MCF 10A (cell line): ENCODE measurements around the gene SF3B5. TPM values are rescaled to one million over a fixed set of nuclear protein-coding genes. Genes with fewer than 3 reads are reported as not detected.
"Not testable (repeated sequence)": the region's sequence is repeated elsewhere in the genome, so short reads cannot be mapped to it uniquely, and the experiment has no call there.

Experiments
- BruUV-seq: library from RNA; stranded (reverse); fragments of 400-500 nt; replicated peaks from 2 replicates; lab custom pipeline; 2021; lab: Mats Ljungman, UMichigan
- CTCF ChIA-PET: fragments of 300-600 bp; sonication (Branson Sonifier 250); formaldehyde crosslinking; extraction: SDS; loops from one replicate; lab custom pipeline; 2021; ENCODE audit warnings: antibody characterized with exemption, inconsistent platforms; lab: Yijun Ruan, JAX
- POLR2A ChIA-PET: fragments of 300-600, 350-650 bp; sonication (Branson Sonifier 250); formaldehyde crosslinking; extraction: SDS; loops from one replicate; lab custom pipeline; 2020; ENCODE audit warnings: antibody characterized with exemption, inconsistent platforms; lab: Yijun Ruan, JAX
- DNase-seq: peaks from one replicate; pipeline ENCODE4 v3.0.0-alpha.2; 2018; ENCODE audit not compliant: unreplicated experiment
- H3K27ac Mint-ChIP-seq: one replicate; pipeline ENCODE4 v1.8.0; 2022; ENCODE audit warnings: mild to moderate bottlenecking, low read depth, mixed read lengths; ENCODE audit not compliant: unreplicated experiment
- H3K27me3 Mint-ChIP-seq: one replicate; pipeline ENCODE4 v1.8.0; 2022; ENCODE audit warnings: mixed read lengths; ENCODE audit not compliant: insufficient read depth, unreplicated experiment
- H3K36me3 Mint-ChIP-seq: one replicate; pipeline ENCODE4 v1.8.0; 2022; ENCODE audit warnings: mild to moderate bottlenecking, moderate library complexity, mixed read lengths; ENCODE audit not compliant: insufficient read depth, unreplicated experiment
- H3K4me1 Mint-ChIP-seq: one replicate; pipeline ENCODE4 v1.8.0; 2022; ENCODE audit warnings: mixed read lengths; ENCODE audit not compliant: insufficient read depth, unreplicated experiment
- H3K4me3 Mint-ChIP-seq: one replicate; pipeline ENCODE4 v1.8.0; 2022; ENCODE audit warnings: mild to moderate bottlenecking, moderate library complexity, mixed read lengths; ENCODE audit not compliant: unreplicated experiment
- H3K9me3 Mint-ChIP-seq: one replicate; pipeline ENCODE4 v1.8.0; 2022; ENCODE audit warnings: mixed read lengths; ENCODE audit not compliant: unreplicated experiment
- CTCF ChIP-seq: fragments of 200-600 bp; IDR thresholded peaks from one replicate; pipeline ENCODE4 v1.8.0; 2022; ENCODE audit warnings: antibody characterized with exemption, mild to moderate bottlenecking; ENCODE audit not compliant: unreplicated experiment
- intact Hi-C: fragments of 100-400 bp; cut with micrococcal nuclease; formaldehyde crosslinking; loops from 2 replicates; pipeline ENCODE4 v1.14.1; 2022
- total RNA-seq: library from RNA; stranded (reverse); gene quantifications from 2 replicates; pipeline ENCODE4 v1.2.3, GENCODE V29; 2022

The SF3B5 gene
- total RNA-seq, 1 experiment from 2014 or later = 211 TPM

GRCh38 chr6:144047688-144048087 lies 47.7 kb downstream of the SF3B5 start:
- BruUV-seq = no TSS peak
- no peaks in the 10 kb centered on the region for H3K4me1 Mint-ChIP-seq
- no peaks in the 10 kb centered on the region for H3K36me3 Mint-ChIP-seq
- peaks cover 5% of the 10 kb centered on the region for H3K9me3 Mint-ChIP-seq
- no peak overlapping the region for H3K27ac Mint-ChIP-seq
- CTCF ChIA-PET = interaction anchor here (0.6 kb wide), 2 partner anchors 11 to 538 kb away, joined by 3 read pairs; no protein-coding TSS in a partner anchor
- POLR2A ChIA-PET = no interaction called here
- H3K27me3 Mint-ChIP-seq = no peaks in the 10 kb centered on the region
- DNase-seq = no peak
- intact Hi-C loops = no loop called here
- no peak overlapping the region for H3K4me3 Mint-ChIP-seq
- TF ChIP-seq CTCF = no peak

GRCh38 chr6:144046672-144047071 lies 48.7 kb downstream of the SF3B5 start:
- H3K4me1 Mint-ChIP-seq, H3K9me3 Mint-ChIP-seq, H3K27ac Mint-ChIP-seq, intact Hi-C loops, POLR2A ChIA-PET, BruUV-seq, DNase-seq, H3K36me3 Mint-ChIP-seq, H3K27me3 Mint-ChIP-seq, H3K4me3 Mint-ChIP-seq: not testable (repeated sequence)
- CTCF ChIA-PET = interaction anchor here (1.1 kb wide), 1 partner anchor 34 kb away, joined by 4 read pairs; no protein-coding TSS in a partner anchor

- H3K36me3 Mint-ChIP-seq, H3K27me3 Mint-ChIP-seq, H3K4me1 Mint-ChIP-seq, CTCF ChIA-PET, BruUV-seq, intact Hi-C loops, H3K4me3 Mint-ChIP-seq, POLR2A ChIA-PET, H3K9me3 Mint-ChIP-seq, H3K27ac Mint-ChIP-seq, DNase-seq: not testable (repeated sequence)
Measured at GRCh38 chr6:144044989-144045388, 50.4 kb downstream of the SF3B5 start.

Other genes with a start within 250 kb of the SF3B5 start
- not detected in 2 replicates for gene ZC2HC1B, start 231.1 kb downstream of the SF3B5 start, total RNA-seq
- gene PLAGL1, start 87.3 kb downstream of the SF3B5 start, total RNA-seq = 46.4 and 52.1 TPM in 2 replicates
- gene STX11, start 54.9 kb upstream of the SF3B5 start, total RNA-seq = 1.1 and 2.1 TPM in 2 replicates
- gene UTRN, start 189.8 kb upstream of the SF3B5 start, total RNA-seq = 78.7 and 84.8 TPM in 2 replicates